ENCODE results near the gene NUAK1. TPM values are rescaled to one million over a fixed set of nuclear protein-coding genes. Genes with fewer than 3 reads are reported as not detected.

Gene NUAK1
- polyA plus RNA-seq, 1 donor from 2014 or later, result 8.3 TPM

- no peak for TF ChIP-seq SMC3 (conservative IDR thresholded peaks at IDR 0.05; ENCODE audit: poor library complexity)
- TF ChIP-seq REST (IDR thresholded peaks at IDR 0.05; ENCODE audit: borderline replicate concordance), result no peak
- TF ChIP-seq TAF1 (IDR thresholded peaks at IDR 0.05; ENCODE audit: low read depth), result no peak
- TF ChIP-seq EZH2 (IDR thresholded peaks at IDR 0.05; ENCODE audit: borderline replicate concordance, insufficient read depth, low read length, poor library complexity, severe bottlenecking), result no peak
- TF ChIP-seq CTCF (IDR thresholded peaks at IDR 0.05; ENCODE audit: poor library complexity, severe bottlenecking), result no peak
- TF ChIP-seq MXI1 (conservative IDR thresholded peaks at IDR 0.05; ENCODE audit: poor library complexity, severe bottlenecking), result no peak
- TF ChIP-seq EP300 (conservative IDR thresholded peaks at IDR 0.05; ENCODE audit: poor library complexity, severe bottlenecking), result no peak
- no peak for TF ChIP-seq POLR2AphosphoS5 (IDR thresholded peaks at IDR 0.05)
- TF ChIP-seq RAD21 (conservative IDR thresholded peaks at IDR 0.05), result no peak
- no peaks in the 10 kb centered on the region for H3K9me3 ChIP-seq (ENCODE audit: low read length)
- H3K79me2 ChIP-seq (replicated peaks; ENCODE audit: insufficient read depth, low read length), result peaks cover 51% of the 10 kb centered on the region
- no peak overlapping the region for H3K4me2 ChIP-seq (ENCODE audit: low read length)
- no peak overlapping the region for H3K4me3 ChIP-seq (ENCODE audit: low read length)
- H3K27me3 ChIP-seq (ENCODE audit: insufficient read depth, low read depth, low read length), result no peaks in the 10 kb centered on the region
- H3F3A ChIP-seq (ENCODE audit: insufficient read depth, low read length, poor library complexity, severe bottlenecking), result no peaks in the 10 kb centered on the region
- H3K9ac ChIP-seq (ENCODE audit: low read length), result no peak overlapping the region
- H3K36me3 ChIP-seq (ENCODE audit: insufficient read depth, low read length), result no peaks in the 10 kb centered on the region
- no peaks in the 10 kb centered on the region for H3K9me2 ChIP-seq (ENCODE audit: insufficient read depth, low read length)
- no peak overlapping the region for H2AFZ ChIP-seq (ENCODE audit: low read depth, low read length)
- no peaks in the 10 kb centered on the region for H4K20me1 ChIP-seq (ENCODE audit: insufficient read depth)
- H3K27ac ChIP-seq (ENCODE audit: low read length), result no peak overlapping the region
Observed at GRCh38 chr12:106109168-106109910, 29.4 kb downstream of the NUAK1 start.

DNA sequence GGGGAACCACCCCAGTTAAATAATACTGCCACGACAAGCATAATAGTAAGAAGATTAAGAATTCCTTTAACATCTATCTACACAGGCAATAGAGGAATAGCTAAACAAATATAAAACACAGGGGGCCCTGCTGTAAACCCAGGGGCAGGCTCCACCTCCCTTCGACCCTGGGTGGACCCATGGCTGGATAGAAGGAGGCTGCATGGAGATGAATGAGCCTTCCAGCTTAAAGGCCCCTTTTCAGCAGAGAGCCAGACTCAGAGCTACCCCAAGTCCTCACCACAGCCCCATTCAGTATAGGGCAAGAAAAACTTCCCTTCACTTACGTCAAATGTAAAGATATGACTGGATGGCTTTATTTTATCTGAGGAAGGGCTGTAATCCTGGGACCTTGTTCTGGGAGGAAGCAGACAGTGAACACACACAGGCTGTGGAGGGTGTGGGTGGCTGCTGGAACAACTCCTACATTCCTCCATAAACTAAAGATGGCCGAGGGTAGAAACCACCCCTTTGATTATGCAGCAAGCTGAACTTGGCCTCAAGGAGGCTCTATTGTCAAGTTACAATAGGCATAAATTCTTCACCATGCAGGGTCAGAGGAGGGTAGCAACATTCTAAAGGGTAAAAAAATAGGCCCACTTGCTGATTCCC is 30.4 kb downstream of the NUAK1 start:
- Histone ChIP-seq H3K9me3 (ENCODE audit: low read length) (no peaks in the 10 kb centered on the region), H4K20me1 (ENCODE audit: insufficient read depth) (no peaks in the 10 kb centered on the region), H3K4me2 (ENCODE audit: low read length) (no peak overlapping the region), H3K36me3 (ENCODE audit: insufficient read depth, low read length) (no peaks in the 10 kb centered on the region), H3K79me2 (replicated peaks; ENCODE audit: insufficient read depth, low read length) (peaks cover 48% of the 10 kb centered on the region), H3K9me2 (ENCODE audit: insufficient read depth, low read length) (no peaks in the 10 kb centered on the region), H3K4me3 (ENCODE audit: low read length) (no peak overlapping the region), H3K9ac (ENCODE audit: low read length) (no peak overlapping the region), H3K27ac (ENCODE audit: low read length) (no peak overlapping the region), H3K27me3 (ENCODE audit: insufficient read depth, low read depth, low read length) (no peaks in the 10 kb centered on the region), H3F3A (ENCODE audit: insufficient read depth, low read length, poor library complexity, severe bottlenecking) (no peaks in the 10 kb centered on the region), H2AFZ (ENCODE audit: low read depth, low read length) (no peak overlapping the region)
- TF ChIP-seq TAF1 (IDR thresholded peaks at IDR 0.05; ENCODE audit: low read depth) (no peak), POLR2AphosphoS5 (IDR thresholded peaks at IDR 0.05) (no peak), EZH2 (IDR thresholded peaks at IDR 0.05; ENCODE audit: borderline replicate concordance, insufficient read depth, low read length, poor library complexity, severe bottlenecking) (no peak), RAD21 (conservative IDR thresholded peaks at IDR 0.05) (no peak), REST (IDR thresholded peaks at IDR 0.05; ENCODE audit: borderline replicate concordance) (no peak), SMC3 (conservative IDR thresholded peaks at IDR 0.05; ENCODE audit: poor library complexity) (no peak), CTCF (IDR thresholded peaks at IDR 0.05; ENCODE audit: poor library complexity, severe bottlenecking) (no peak)
